GM23338 (cell line): ENCODE data around the gene OSBPL6. TPM values are rescaled to one million over a fixed set of nuclear protein-coding genes. Genes with fewer than 3 reads are reported as not detected.

Experiments
- ATAC-seq: fragments of 200-7000 bp; cut with Tn5 transposase; 3 replicates; pipeline ENCODE4 v1.9.1; 2020
- DNase-seq: peaks from one replicate; pipeline ENCODE4 v3.0.0-alpha.2; 2015; ENCODE audit warnings: low spot score
- H2AFZ ChIP-seq: fragments of 200-600 bp; sonication (generic); 2 replicates; pipeline ENCODE4 v1.8.0; 2016; ENCODE audit warnings: antibody characterized with exemption, mild to moderate bottlenecking, moderate library complexity
- H3F3A ChIP-seq: fragments of 200-600 bp; sonication (generic); replicated peaks from 2 replicates; pipeline ENCODE4 v1.8.0; 2017; ENCODE audit warnings: antibody characterized with exemption, mixed run types, low read depth
- H3K27ac ChIP-seq: fragments of 200-600 bp; sonication (generic); 2 replicates; pipeline ENCODE4 v1.6.1; 2016; ENCODE audit warnings: low read depth
- H3K27me3 ChIP-seq: fragments of 200-600 bp; sonication (generic); 2 replicates; pipeline ENCODE4 v1.8.0; 2016; ENCODE audit warnings: mild to moderate bottlenecking, mixed run types, moderate library complexity; ENCODE audit not compliant: insufficient read depth
- H3K36me3 ChIP-seq: fragments of 200-600 bp; sonication (generic); 2 replicates; pipeline ENCODE4 v1.8.0; 2016; ENCODE audit warnings: mild to moderate bottlenecking; ENCODE audit not compliant: insufficient read depth
- H3K4me1 ChIP-seq: fragments of 200-600 bp; sonication (generic); 2 replicates; pipeline ENCODE4 v1.8.0; 2016; ENCODE audit warnings: mild to moderate bottlenecking, moderate library complexity; ENCODE audit not compliant: insufficient read depth
- H3K4me2 ChIP-seq: fragments of 200-600 bp; sonication (generic); 2 replicates; pipeline ENCODE4 v1.7.1; 2017; ENCODE audit warnings: mixed run types
- H3K4me3 ChIP-seq: fragments of 200-600 bp; sonication (generic); 2 replicates; pipeline ENCODE4 v1.6.1; 2016; ENCODE audit warnings: mixed run types
- H3K79me2 ChIP-seq: fragments of 200-600 bp; sonication (generic); replicated peaks from 2 replicates; pipeline ENCODE4 v1.8.0; 2017; ENCODE audit warnings: mild to moderate bottlenecking; ENCODE audit not compliant: insufficient read depth
- H3K9me2 ChIP-seq: fragments of 200-600 bp; sonication (generic); 2 replicates; pipeline ENCODE4 v1.8.0; 2017; ENCODE audit not compliant: insufficient read depth
- H4K20me1 ChIP-seq: fragments of 200-600 bp; sonication (generic); replicated peaks from 2 replicates; pipeline ENCODE4 v1.8.0; 2017; ENCODE audit warnings: mild to moderate bottlenecking; ENCODE audit not compliant: insufficient read depth
- H3K27ac Mint-ChIP-seq: 2 replicates; pipeline ENCODE4 v1.8.0; 2020; ENCODE audit warnings: inconsistent platforms, mild to moderate bottlenecking, moderate library complexity, mixed read lengths
- H3K27me3 Mint-ChIP-seq: 3 replicates; pipeline ENCODE4 v1.8.0; 2022; ENCODE audit warnings: low read depth, mild to moderate bottlenecking, moderate library complexity, mixed read lengths, inconsistent platforms; ENCODE audit not compliant: insufficient read depth, poor library complexity
- H3K36me3 Mint-ChIP-seq: 3 replicates; pipeline ENCODE4 v1.8.0; 2021; ENCODE audit warnings: low read depth, mild to moderate bottlenecking, inconsistent platforms, moderate library complexity, mixed read lengths
- H3K4me1 Mint-ChIP-seq: 3 replicates; pipeline ENCODE4 v1.8.0; 2020; ENCODE audit warnings: mild to moderate bottlenecking, inconsistent platforms, mixed read lengths
- H3K4me3 Mint-ChIP-seq: 3 replicates; pipeline ENCODE4 v1.8.0; 2021; ENCODE audit warnings: moderate library complexity, mild to moderate bottlenecking, inconsistent platforms, mixed read lengths
- H3K9me3 Mint-ChIP-seq: 3 replicates; pipeline ENCODE4 v1.8.0; 2020; ENCODE audit warnings: moderate library complexity, mild to moderate bottlenecking, inconsistent platforms, mixed read lengths
- CREB1 ChIP-seq: fragments of 250-450 bp; sonication (Bioruptor Pico); IDR thresholded peaks from 2 replicates; pipeline ENCODE4 v1.5.0; 2020; ENCODE audit warnings: low read depth, mild to moderate bottlenecking, moderate library complexity
- CTCF ChIP-seq, 2 experiments: fragments of 200-600 bp in 1 of 2; sonication (generic) in 1 of 2; conservative IDR thresholded peaks; 2 replicates each; pipeline versions ENCODE4 v1.5.1 to v1.6.1; 2016 to 2017; ENCODE audit warnings: antibody characterized with exemption in 2 of 2, low read depth in 2 of 2, mild to moderate bottlenecking in 2 of 2, moderate library complexity in 1 of 2
- ETS1 ChIP-seq: IDR thresholded peaks from 2 replicates; pipeline ENCODE4 v1.6.1; 2016; ENCODE audit warnings: antibody characterized with exemption
- EZH2 ChIP-seq: fragments of 200-600 bp; sonication (generic); IDR thresholded peaks from one replicate; pipeline ENCODE4 v1.8.0; 2017; ENCODE audit warnings: antibody characterized with exemption, mild to moderate bottlenecking, low read depth; ENCODE audit not compliant: unreplicated experiment
- EZH2phosphoT487 ChIP-seq: fragments of 200-600 bp; sonication (generic); IDR thresholded peaks from one replicate; pipeline ENCODE4 v1.8.1; 2018; ENCODE audit warnings: antibody characterized with exemption; ENCODE audit not compliant: unreplicated experiment
- JUNB ChIP-seq: IDR thresholded peaks from one replicate; pipeline ENCODE4 v1.6.1; 2016; ENCODE audit warnings: antibody characterized with exemption; ENCODE audit not compliant: unreplicated experiment
- NANOG ChIP-seq: IDR thresholded peaks from 2 replicates; pipeline ENCODE4 v1.6.1; 2016; ENCODE audit warnings: antibody characterized with exemption, borderline replicate concordance
- POLR2AphosphoS5 ChIP-seq: IDR thresholded peaks from 2 replicates; pipeline ENCODE4 v1.6.1; 2016; ENCODE audit warnings: antibody characterized with exemption, low read depth
- REST ChIP-seq: IDR thresholded peaks from one replicate; pipeline ENCODE4 v1.6.1; 2018; ENCODE audit warnings: antibody characterized with exemption; ENCODE audit not compliant: unreplicated experiment
- STAT1 ChIP-seq: IDR thresholded peaks from one replicate; pipeline ENCODE4 v1.6.1; 2016; ENCODE audit warnings: antibody characterized with exemption; ENCODE audit not compliant: unreplicated experiment
- ZNF114 ChIP-seq: fragments of 250-450 bp; sonication (Bioruptor Pico); IDR thresholded peaks from 2 replicates; pipeline ENCODE4 v1.5.0; 2020; ENCODE audit warnings: mild to moderate bottlenecking, moderate library complexity
- ZNF331 ChIP-seq: fragments of 250-450 bp; sonication (Bioruptor Pico); IDR thresholded peaks from 2 replicates; pipeline ENCODE4 v1.5.0; 2020; ENCODE audit warnings: low read depth, mild to moderate bottlenecking, moderate library complexity
- ZNF462 ChIP-seq: fragments of 250-450 bp; sonication (Bioruptor Pico); IDR thresholded peaks from 2 replicates; pipeline ENCODE4 v1.5.0; 2020; ENCODE audit warnings: mild to moderate bottlenecking, moderate library complexity
- polyA plus RNA-seq: library from polyadenylated mRNA; unstranded; fragments of >200 nt; fragmentation: Nextera tagmentation; extraction: Ambion mirVana; gene quantifications from 2 replicates; pipeline ENCODE4 v1.2.1, GENCODE V29; 2016
- total RNA-seq: library from RNA; depleted of rRNA; stranded (reverse); fragments of >200 nt; shearing (Covaris generic); gene quantifications from 2 replicates; pipeline ENCODE4 v1.2.3, GENCODE V29; 2014

The OSBPL6 gene
- total and polyA plus RNA-seq, 2 experiments from 2014 or later: 6.0 to 8.5 TPM

- Mint-ChIP-seq H3K9me3 (no peaks in the 10 kb centered on the region), H3K36me3 (no peaks in the 10 kb centered on the region), H3K27me3 (no peaks in the 10 kb centered on the region), H3K4me1 (no peaks in the 10 kb centered on the region), H3K27ac (no peak overlapping the region), H3K4me3 (no peak overlapping the region)
- no peaks in the 10 kb centered on the region for H3K27me3 ChIP-seq
- H3K9me2 ChIP-seq: no peaks in the 10 kb centered on the region
- TF ChIP-seq ZNF331 (CRISPR knock-in tag) (no peak), POLR2AphosphoS5 (no peak), JUNB (no peak), CREB1 (CRISPR knock-in tag) (no peak), CTCF (conservative IDR thresholded peaks at IDR 0.05; ENCODE audit: low read depth in 2 of 2) (no peak), EZH2 (no peak), NANOG (no peak), ZNF114 (CRISPR knock-in tag) (no peak), STAT1 (no peak), ZNF462 (CRISPR knock-in tag) (no peak), REST (no peak), EZH2phosphoT487 (no peak), ETS1 (no peak)
- H3K79me2 ChIP-seq: no peaks in the 10 kb centered on the region
- no peak overlapping the region for H3K4me2 ChIP-seq
- DNase-seq (no peak), ATAC-seq (no peak)
- H3F3A ChIP-seq: no peaks in the 10 kb centered on the region
- H3K4me3 ChIP-seq: no peak overlapping the region
- H3K36me3 ChIP-seq: no peaks in the 10 kb centered on the region
- no peak overlapping the region for H3K27ac ChIP-seq
- H4K20me1 ChIP-seq: no peaks in the 10 kb centered on the region
- no peaks in the 10 kb centered on the region for H3K4me1 ChIP-seq
- H2AFZ ChIP-seq: no peak overlapping the region
Observed at GRCh38 chr2:178317811-178318210, 123.5 kb downstream of the OSBPL6 start.
